Measurements from ENCODE around the gene SLC35A5. TPM values are rescaled to one million over a fixed set of nuclear protein-coding genes. Genes with fewer than 3 reads are reported as not detected.
"Not testable (repeated sequence)": the region's sequence is repeated elsewhere in the genome, so short reads cannot be mapped to it uniquely, and the experiment has no call there.

SLC35A5 gene
- total and polyA plus RNA-seq, 2 of the 8 experiments (the other 6 are each of a cell fraction or from before 2014, with no cell fraction given), result 36.5 to 38.6 TPM

- DNase-seq (ENCODE audit: low read depth in 1 of 2, low spot score in 2 of 2); H2AFZ ChIP-seq (ENCODE audit: low read length); POLR2A ChIA-PET (ENCODE audit: partially characterized antibody): not testable (repeated sequence)
These were observed 2.5 kb downstream of the SLC35A5 start for GRCh38 chr3:112564247-112564939.

More at GRCh38 chr3:112564247-112564939, 2.5 kb downstream of the SLC35A5 start:
- Histone ChIP-seq H3K36me3 (ENCODE audit: control insufficient read depth in 2 of 4, insufficient read depth in 4 of 4, low read length in 3 of 4) (peaks cover 0 to 13% (median 6%) of the 10 kb centered on the region in 4 experiments; a peak in 4 of 8 replicates), H3K79me2 (ENCODE audit: control insufficient read depth in 1 of 2, insufficient read depth in 2 of 2, low read length in 2 of 2) (peaks cover 3 to 26% of the 10 kb centered on the region in 2 experiments; a peak in 3 of 4 replicates), H3K4me3 (ENCODE audit: extremely low read depth in 1 of 4, insufficient read depth in 2 of 4, low read depth in 3 of 4, low read length in 4 of 4) (peak overlapping the region in 2 of 4 experiments; percentile 5 to 80; a peak in 2 of 8 replicates), H3K23me2 (ENCODE audit: low read depth, low read length) (peaks cover 11% of the 10 kb centered on the region), H3K4me2 (ENCODE audit: insufficient read depth in 1 of 2, low read depth in 2 of 2, low read length in 2 of 2) (peak overlapping the region; percentile 47 to 64)
- H2BK12ac ChIP-seq (ENCODE audit: low read depth, low read length); H3K27ac ChIP-seq (ENCODE audit: low read depth, low read length); H3K4ac ChIP-seq (replicated peaks; ENCODE audit: insufficient read length, low read depth, low read length); H3K14ac ChIP-seq (ENCODE audit: insufficient read length); H3K79me1 ChIP-seq (ENCODE audit: low read depth, low read length); H2AK5ac ChIP-seq (ENCODE audit: low read depth, low read length); H4K8ac ChIP-seq (ENCODE audit: extremely low read depth, insufficient read depth, low read length); H3K18ac ChIP-seq (ENCODE audit: extremely low read depth, low read length); H2BK15ac ChIP-seq (ENCODE audit: low read length); FAIRE-seq; H4K91ac ChIP-seq (replicated peaks; ENCODE audit: insufficient read length, low read length); CTCF ChIA-PET (ENCODE audit: partially characterized antibody); H2BK5ac ChIP-seq (ENCODE audit: low read depth, low read length); H4K5ac ChIP-seq (ENCODE audit: insufficient read length, low read depth, low read length); H3K56ac ChIP-seq (replicated peaks; ENCODE audit: insufficient read length, low read depth, low read length); H3K23ac ChIP-seq (ENCODE audit: insufficient read length); H3K9me3 ChIP-seq (ENCODE audit: insufficient read depth in 2 of 2, low read depth in 1 of 2, low read length in 1 of 2); H3K4me1 ChIP-seq (replicated peaks in 1 of 4; ENCODE audit: control insufficient read depth in 3 of 4, insufficient read depth in 4 of 4, low read length in 3 of 4); H3K27me3 ChIP-seq (replicated peaks in 1 of 4; ENCODE audit: control insufficient read depth in 3 of 4, extremely low read depth in 1 of 4, insufficient read depth in 3 of 4, low read length in 3 of 4); H4K20me1 ChIP-seq (replicated peaks in 1 of 2; ENCODE audit: control insufficient read depth in 1 of 2, insufficient read depth in 2 of 2, low read length in 2 of 2); H3K9ac ChIP-seq (replicated peaks in 1 of 4; ENCODE audit: extremely low read depth in 1 of 4, low read depth in 3 of 4, low read length in 3 of 4); H2BK120ac ChIP-seq (replicated peaks; ENCODE audit: low read depth, low read length); H2BK20ac ChIP-seq (ENCODE audit: low read length): not testable (repeated sequence)
- WGBS, 2 experiments (ENCODE audit: extremely low coverage in 1 of 2, insufficient coverage in 1 of 2, insufficient read length in 1 of 2, insufficient replicate concordance in 2 of 2, low coverage in 1 of 2, low lambda C conversion rate in 2 of 2, missing lambda C conversion rate in 1 of 2), result 42% methylated on average over 13 of the region's 15 CpGs; no CpG with 5 or more reads in 1 of the 2 experiments
- TF ChIP-seq CTCF (IDR thresholded peaks at IDR 0.05; ENCODE audit: control extremely low read depth in 1 of 3, insufficient read depth in 1 of 3, low read depth in 1 of 3, low read length in 3 of 3), result peak in 1 of 3 experiments; percentile 4; a peak in 1 of 4 replicates
